Mesenchymal stem cell (in vitro differentiated cells and primary cell): Measurements from ENCODE around the gene TCF15.

Experiments
- DNase-seq: peaks from one replicate; pipeline ENCODE4 v3.0.0-alpha.2; 2013
- H2AFZ ChIP-seq: one replicate; pipeline ENCODE4 v1.6.1; 2013; ENCODE audit warnings: low read depth, mild to moderate bottlenecking, control low read depth, inconsistent platforms, low read length, moderate library complexity
- H2AK5ac ChIP-seq: 2 replicates; pipeline ENCODE4 v1.6.1; 2013; ENCODE audit warnings: low read length, moderate library complexity, mild to moderate bottlenecking, inconsistent platforms; ENCODE audit not compliant: severe bottlenecking
- H2BK120ac ChIP-seq: one replicate; pipeline ENCODE4 v1.6.1; 2013; ENCODE audit warnings: low read depth, mild to moderate bottlenecking, inconsistent platforms, low read length, moderate library complexity
- H2BK12ac ChIP-seq, 2 experiments: one replicate each; pipeline ENCODE4 v1.6.1; 2013; ENCODE audit warnings: inconsistent platforms in 2 of 2, low read length in 2 of 2, mild to moderate bottlenecking in 2 of 2, moderate library complexity in 2 of 2, control low read depth in 1 of 2
- H2BK15ac ChIP-seq: one replicate; pipeline ENCODE4 v1.6.1; 2013; ENCODE audit warnings: mild to moderate bottlenecking, low read depth, inconsistent platforms; ENCODE audit not compliant: poor library complexity, severe bottlenecking
- H2BK5ac ChIP-seq: 2 replicates; pipeline ENCODE4 v1.6.1; 2013; ENCODE audit warnings: low read depth, mild to moderate bottlenecking, low read length, control low read depth, inconsistent platforms; ENCODE audit not compliant: poor library complexity, severe bottlenecking
- H3K14ac ChIP-seq, 2 experiments: one replicate each; pipeline ENCODE4 v1.6.1; 2013; ENCODE audit warnings: inconsistent platforms in 2 of 2, low read length in 2 of 2, control low read depth in 1 of 2, mild to moderate bottlenecking in 1 of 2, moderate library complexity in 1 of 2
- H3K18ac ChIP-seq, 2 experiments: one replicate each; pipeline ENCODE4 v1.6.1; 2013; ENCODE audit warnings: inconsistent platforms in 2 of 2, low read length in 2 of 2, control low read depth in 1 of 2, low read depth in 1 of 2, mild to moderate bottlenecking in 1 of 2
- H3K23ac ChIP-seq, 2 experiments: one replicate each; pipeline ENCODE4 v1.6.1; 2013; ENCODE audit warnings: inconsistent platforms in 2 of 2, low read length in 2 of 2, mild to moderate bottlenecking in 2 of 2, moderate library complexity in 2 of 2, control low read depth in 1 of 2
- H3K27ac ChIP-seq: 2 replicates; pipeline ENCODE4 v1.5.1; 2013; ENCODE audit warnings: mild to moderate bottlenecking, moderate library complexity, low read length, control low read depth, inconsistent platforms; ENCODE audit not compliant: poor library complexity, severe bottlenecking
- H3K27me3 ChIP-seq, 2 experiments: 2 replicates each; pipeline versions ENCODE4 v1.6.1 to v1.7.0; 2013; ENCODE audit warnings: low read length in 2 of 2, mild to moderate bottlenecking in 2 of 2, moderate library complexity in 2 of 2, control low read depth in 1 of 2, inconsistent platforms in 1 of 2; ENCODE audit not compliant: control insufficient read depth in 1 of 2, insufficient read depth in 1 of 2
- H3K36me3 ChIP-seq, 2 experiments: 2 replicates each; pipeline versions ENCODE4 v1.6.1 to v1.7.0; 2013; ENCODE audit warnings: low read length in 2 of 2, control low read depth in 1 of 2, inconsistent platforms in 1 of 2, low read depth in 1 of 2, mild to moderate bottlenecking in 1 of 2; ENCODE audit not compliant: insufficient read depth in 2 of 2, control insufficient read depth in 1 of 2
- H3K4ac ChIP-seq, 2 experiments: one replicate each; pipeline ENCODE4 v1.6.1; 2013; ENCODE audit warnings: inconsistent platforms in 2 of 2, low read length in 2 of 2, mild to moderate bottlenecking in 2 of 2, moderate library complexity in 2 of 2, control low read depth in 1 of 2, low read depth in 1 of 2
- H3K4me1 ChIP-seq: 2 replicates; pipeline ENCODE4 v1.6.1; 2013; ENCODE audit warnings: low read depth, low read length, control low read depth; ENCODE audit not compliant: control insufficient read depth, insufficient read depth
- H3K4me2 ChIP-seq: 2 replicates; pipeline ENCODE4 v1.6.1; 2013; ENCODE audit warnings: low read length, mild to moderate bottlenecking, inconsistent platforms; ENCODE audit not compliant: poor library complexity, severe bottlenecking
- H3K4me3 ChIP-seq, 2 experiments: 2 replicates each; pipeline versions ENCODE4 v1.5.1 to v1.7.0; 2013; ENCODE audit warnings: low read length in 2 of 2, mild to moderate bottlenecking in 2 of 2, control low read depth in 1 of 2, low read depth in 1 of 2; ENCODE audit not compliant: insufficient read depth in 1 of 2
- H3K79me1 ChIP-seq: replicated peaks from 2 replicates; pipeline ENCODE4 v1.6.1; 2013; ENCODE audit warnings: mild to moderate bottlenecking, control low read depth, low read length, inconsistent platforms; ENCODE audit not compliant: poor library complexity, severe bottlenecking
- H3K9ac ChIP-seq: 2 replicates; pipeline ENCODE4 v1.7.0; 2013; ENCODE audit warnings: mild to moderate bottlenecking, low read length, moderate library complexity
- H3K9me3 ChIP-seq: 2 replicates; pipeline ENCODE4 v1.7.0; 2013; ENCODE audit warnings: mild to moderate bottlenecking, low read length; ENCODE audit not compliant: control insufficient read depth
- H4K8ac ChIP-seq: one replicate; pipeline ENCODE4 v1.6.1; 2013; ENCODE audit warnings: inconsistent platforms, mild to moderate bottlenecking, low read length, moderate library complexity
- H4K91ac ChIP-seq: one replicate; pipeline ENCODE4 v1.6.1; 2013; ENCODE audit warnings: mild to moderate bottlenecking, low read length, inconsistent platforms
- WGBS: methylation state at CpG from one replicate; pipeline ENCODE4 v1.1.7; 2013; ENCODE audit warnings: mixed read lengths; 5-methylcytosine and 5-hydroxymethylcytosine counted together

TCF15 gene

DNA sequence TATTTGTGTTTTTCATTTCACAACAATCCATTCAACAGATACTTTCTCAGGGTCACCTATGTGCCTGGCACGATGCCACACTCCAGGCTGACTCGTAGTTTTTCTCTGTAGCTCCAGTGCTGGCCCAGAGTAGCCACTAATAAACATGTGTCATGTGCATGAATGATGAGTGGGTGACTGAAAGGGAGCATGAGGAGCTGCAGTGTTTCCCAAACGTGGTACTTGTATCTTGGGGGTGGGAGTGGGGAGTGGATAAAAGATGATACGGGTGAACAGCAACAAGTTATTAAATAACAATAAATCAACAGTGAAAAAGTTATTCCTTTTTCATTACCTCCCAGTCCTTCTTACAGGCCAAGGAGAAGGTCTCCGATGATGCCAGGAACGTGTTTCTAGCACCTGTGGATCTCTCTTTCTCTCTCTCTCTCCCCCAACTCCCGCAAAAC is 25.8 kb upstream of the TCF15 start:
- H3K4me1 ChIP-seq: no peaks in the 10 kb centered on the region
- H4K8ac ChIP-seq: no peak overlapping the region
- H2BK15ac ChIP-seq: no peak overlapping the region
- H3K4ac ChIP-seq: no peak overlapping the region
- H2AK5ac ChIP-seq: no peak overlapping the region
- H3K23ac ChIP-seq: no peak overlapping the region
- H3K4me2 ChIP-seq: no peak overlapping the region
- no peak overlapping the region for H2BK5ac ChIP-seq
- no peak overlapping the region for H3K4me3 ChIP-seq
- WGBS: 51% methylated on average over 5 of the region's 7 CpGs
- peaks cover 39 to 51% of the 10 kb centered on the region in 2 experiments for H3K27me3 ChIP-seq
- H3K18ac ChIP-seq: no peak overlapping the region
- H3K36me3 ChIP-seq: no peaks in the 10 kb centered on the region
- no peak overlapping the region for H3K27ac ChIP-seq
- DNase-seq: no peak
- no peaks in the 10 kb centered on the region for H3K9me3 ChIP-seq
- H3K14ac ChIP-seq: no peak overlapping the region
- H2BK120ac ChIP-seq: no peak overlapping the region
- H2AFZ ChIP-seq: no peak overlapping the region
- no peak overlapping the region for H4K91ac ChIP-seq
- H3K9ac ChIP-seq: no peak overlapping the region
- no peaks in the 10 kb centered on the region for H3K79me1 ChIP-seq
- H2BK12ac ChIP-seq: no peak overlapping the region

DNA sequence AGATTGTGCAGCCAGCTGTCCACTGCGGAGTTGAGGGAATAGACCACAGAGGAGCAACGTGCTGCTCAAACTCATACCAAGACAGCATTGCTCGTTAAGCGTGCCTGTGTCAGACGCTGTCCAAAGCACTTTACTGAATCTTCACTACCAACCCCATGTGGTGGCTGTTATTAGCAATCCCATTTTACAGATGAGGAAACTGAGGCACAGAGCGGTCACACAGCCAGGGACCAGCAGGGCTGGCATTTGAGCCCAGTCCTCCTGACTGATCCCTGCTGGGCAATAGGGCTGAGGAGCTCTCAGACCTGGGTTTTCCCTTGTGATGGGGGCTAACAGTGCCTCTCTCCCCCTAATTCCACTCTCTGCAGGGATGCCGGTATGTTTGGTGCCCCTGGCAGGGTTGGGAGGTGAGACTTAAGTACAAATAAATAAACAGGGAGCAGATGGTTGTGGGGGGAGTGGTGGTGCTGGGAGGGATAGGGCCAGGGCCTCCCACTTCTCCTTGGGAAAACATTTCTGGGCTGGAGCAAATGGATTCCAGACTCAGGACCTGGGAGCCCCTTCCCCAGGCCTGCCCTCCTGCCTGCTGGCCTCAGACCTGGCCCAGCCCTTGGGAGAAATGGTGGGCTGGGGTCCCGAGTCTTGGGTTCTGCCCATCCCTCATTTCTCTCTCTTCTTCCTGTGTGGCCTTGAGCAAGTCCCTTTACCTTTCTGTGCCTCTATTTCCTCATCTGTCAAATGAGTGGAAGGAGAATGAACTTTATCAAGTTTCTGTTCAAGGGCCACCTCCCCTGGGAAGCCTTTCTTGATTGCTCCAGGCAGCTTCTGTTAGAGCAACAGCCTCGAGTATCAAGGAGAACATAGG is 25.2 kb upstream of the TCF15 start:
- Histone ChIP-seq H2AK5ac (no peak overlapping the region), H3K23ac (no peak overlapping the region), H3K79me1 (no peaks in the 10 kb centered on the region), H3K4me3 (no peak overlapping the region), H3K4me2 (no peak overlapping the region), H3K27me3 (peaks cover 42 to 53% of the 10 kb centered on the region in 2 experiments), H2BK5ac (no peak overlapping the region), H4K8ac (no peak overlapping the region), H3K9me3 (no peaks in the 10 kb centered on the region), H4K91ac (no peak overlapping the region), H3K4ac (no peak overlapping the region), H3K4me1 (no peaks in the 10 kb centered on the region), H3K14ac (no peak overlapping the region), H3K9ac (no peak overlapping the region), H2BK120ac (no peak overlapping the region), H2BK12ac (no peak overlapping the region), H2AFZ (no peak overlapping the region), H2BK15ac (no peak overlapping the region), H3K36me3 (no peaks in the 10 kb centered on the region), H3K27ac (no peak overlapping the region), H3K18ac (no peak overlapping the region)
- no peak for DNase-seq
- 79% methylated on average over 9 of the region's 9 CpGs for WGBS

- H3K4me3 ChIP-seq: no peak overlapping the region
- H3K23ac ChIP-seq: no peak overlapping the region
- H2BK5ac ChIP-seq: no peak overlapping the region
- 64% methylated on average over 14 of the region's 14 CpGs for WGBS
- no peaks in the 10 kb centered on the region for H3K9me3 ChIP-seq
- no peak overlapping the region for H3K27ac ChIP-seq
- H3K27me3 ChIP-seq: peaks cover 42 to 61% of the 10 kb centered on the region in 2 experiments
- H2AK5ac ChIP-seq: no peak overlapping the region
- H2BK120ac ChIP-seq: no peak overlapping the region
- H3K4me2 ChIP-seq: no peak overlapping the region
- no peak for DNase-seq
- no peak overlapping the region for H2BK12ac ChIP-seq
- H3K9ac ChIP-seq: no peak overlapping the region
- H2BK15ac ChIP-seq: no peak overlapping the region
- H2AFZ ChIP-seq: no peak overlapping the region
- no peaks in the 10 kb centered on the region for H3K36me3 ChIP-seq
- no peak overlapping the region for H3K14ac ChIP-seq
- no peaks in the 10 kb centered on the region for H3K79me1 ChIP-seq
- H3K4me1 ChIP-seq: no peaks in the 10 kb centered on the region
- H3K4ac ChIP-seq: no peak overlapping the region
- H3K18ac ChIP-seq: no peak overlapping the region
- no peak overlapping the region for H4K8ac ChIP-seq
- no peak overlapping the region for H4K91ac ChIP-seq
These were observed 24.2 kb upstream of the TCF15 start for GRCh38 chr20:634148-634925.

DNA sequence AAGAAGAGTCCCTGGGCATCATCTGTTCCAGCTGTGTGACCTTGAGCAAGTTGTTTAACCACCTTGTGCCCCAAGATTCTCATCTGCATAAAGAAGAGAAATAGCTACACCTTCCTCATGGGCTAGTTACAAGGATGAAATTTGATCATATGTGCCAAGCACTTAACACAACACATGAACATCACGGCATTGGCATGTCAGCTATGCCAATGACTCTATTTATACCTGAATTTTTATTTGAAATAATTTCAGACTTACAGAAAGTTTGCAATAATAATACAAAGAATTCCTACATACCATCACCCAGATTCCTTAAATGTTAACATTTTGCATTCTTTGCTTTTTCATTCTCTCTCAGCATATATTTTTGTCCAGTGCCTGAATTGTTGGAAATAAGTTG is 21.0 kb upstream of the TCF15 start:
- DNase-seq: no peak
- H3K23ac ChIP-seq: no peak overlapping the region

More for the DNA sequence above, 21.0 kb upstream of the TCF15 start:
- H3K18ac ChIP-seq: no peak overlapping the region
- H3K4ac ChIP-seq: no peak overlapping the region
- no peak overlapping the region for H2BK120ac ChIP-seq
- no CpG with 5 or more reads among the region's 1 CpG for WGBS
- no peaks in the 10 kb centered on the region for H3K79me1 ChIP-seq
- H2AK5ac ChIP-seq: no peak overlapping the region
- no peak overlapping the region for H2BK5ac ChIP-seq
- no peak overlapping the region for H3K27ac ChIP-seq
- no peak overlapping the region for H3K9ac ChIP-seq
- no peak overlapping the region for H3K4me2 ChIP-seq
- H3K27me3 ChIP-seq: peaks cover 40 to 79% of the 10 kb centered on the region in 2 experiments
- no peak overlapping the region for H4K91ac ChIP-seq
- H2BK12ac ChIP-seq: no peak overlapping the region
- H2BK15ac ChIP-seq: no peak overlapping the region
- no peak overlapping the region for H3K14ac ChIP-seq
- H3K4me3 ChIP-seq: no peak overlapping the region
- no peak overlapping the region for H4K8ac ChIP-seq
- no peaks in the 10 kb centered on the region for H3K36me3 ChIP-seq
- H3K9me3 ChIP-seq: no peaks in the 10 kb centered on the region
- H3K4me1 ChIP-seq: no peaks in the 10 kb centered on the region
- no peak overlapping the region for H2AFZ ChIP-seq
